Activated naive CD4-positive, alpha-beta T cell treated with anti-CD3 and anti-CD28 coated beads, Interleukin-2, amount 50 U/mL, for 72 hours (primary cell): Measurements from ENCODE around the gene NTN4. TPM values are rescaled to one million over a fixed set of nuclear protein-coding genes. Genes with fewer than 3 reads are reported as not detected.
"Not testable (repeated sequence)": the region's sequence is repeated elsewhere in the genome, so short reads cannot be mapped to it uniquely, and the experiment has no call there.

Source experiments
- ATAC-seq, 2 donors: fragments of 150-1000 bp; cut with Tn5 transposase; 2 replicates each; pipeline ENCODE4 v1.10.0; 2021; ENCODE audit warnings: mild to moderate bottlenecking in 2 of 2, moderate library complexity in 2 of 2
- DNase-seq, 2 donors: peaks; one replicate each; pipeline ENCODE4 v3.0.0; 2021 to 2022; ENCODE audit warnings: low spot score in 2 of 2
- H3K27ac Mint-ChIP-seq, 2 donors: one replicate each; pipeline ENCODE4 v1.8.0; 2022; ENCODE audit warnings: mild to moderate bottlenecking in 2 of 2, mixed read lengths in 2 of 2
- H3K36me3 Mint-ChIP-seq, 2 donors: one replicate each; pipeline ENCODE4 v1.8.0; 2022; ENCODE audit warnings: mixed read lengths in 2 of 2
- H3K9me3 Mint-ChIP-seq, 2 donors: one replicate each; pipeline ENCODE4 v1.8.0; 2022; ENCODE audit warnings: mixed read lengths in 2 of 2
- total RNA-seq, 2 donors: library from RNA; stranded (reverse); gene quantifications; one replicate each; pipeline ENCODE4 v1.2.3, GENCODE V29; 2022

Gene NTN4
- total RNA-seq, 2 donors from 2014 or later = not detected

DNA sequence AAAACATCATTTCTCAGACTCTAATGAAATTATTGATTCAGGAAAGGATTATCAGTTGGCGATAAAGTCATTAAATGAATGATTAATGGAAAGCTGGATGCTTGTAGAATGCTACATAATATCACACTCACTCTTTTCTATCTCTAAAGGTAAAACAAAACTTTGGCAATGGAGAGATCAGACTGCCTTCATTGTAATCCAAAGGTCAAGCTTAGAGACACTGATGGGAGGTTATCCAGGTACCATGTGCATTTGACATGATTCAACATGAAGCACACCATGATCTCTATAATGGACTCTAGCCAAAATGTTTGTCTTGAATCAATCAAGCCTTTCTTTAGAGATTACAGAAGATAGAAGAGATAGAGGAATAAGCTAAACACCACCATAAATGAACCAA, 129.2 kb downstream of the NTN4 start:
- H3K9me3 Mint-ChIP-seq = no peaks in the 10 kb centered on the region
- no peak for ATAC-seq
- H3K36me3 Mint-ChIP-seq = no peaks in the 10 kb centered on the region
- H3K27ac Mint-ChIP-seq = no peak overlapping the region
- no peak for DNase-seq

GRCh38 chr12:95658386-95658785, 132.2 kb downstream of the NTN4 start:
- peaks cover 5% of the 10 kb centered on the region in 2 donors for H3K9me3 Mint-ChIP-seq
- peaks cover 0 to 6% of the 10 kb centered on the region in 2 donors for H3K36me3 Mint-ChIP-seq
- DNase-seq (no peak), ATAC-seq (no peak)
- H3K27ac Mint-ChIP-seq = no peak overlapping the region

DNA sequence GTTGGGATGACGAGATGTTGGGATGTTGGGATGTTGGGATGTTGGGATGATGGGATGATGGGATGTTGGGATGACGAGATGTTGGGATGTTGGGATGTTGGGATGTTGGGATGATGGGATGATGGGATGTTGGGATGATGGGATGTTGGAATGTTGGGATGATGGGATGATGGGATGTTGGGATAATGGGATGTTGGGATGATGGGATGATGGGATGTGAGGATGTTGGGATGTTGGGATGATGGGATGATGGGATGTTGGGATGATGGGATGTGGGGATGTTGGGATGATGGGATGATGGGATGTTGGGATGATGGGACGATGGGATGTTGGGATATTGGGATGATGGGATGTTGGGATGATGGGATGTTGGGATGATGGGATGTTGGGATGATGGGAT, 135.9 kb downstream of the NTN4 start:
- H3K36me3 Mint-ChIP-seq, ATAC-seq, DNase-seq, H3K9me3 Mint-ChIP-seq, H3K27ac Mint-ChIP-seq: not testable (repeated sequence)

DNA sequence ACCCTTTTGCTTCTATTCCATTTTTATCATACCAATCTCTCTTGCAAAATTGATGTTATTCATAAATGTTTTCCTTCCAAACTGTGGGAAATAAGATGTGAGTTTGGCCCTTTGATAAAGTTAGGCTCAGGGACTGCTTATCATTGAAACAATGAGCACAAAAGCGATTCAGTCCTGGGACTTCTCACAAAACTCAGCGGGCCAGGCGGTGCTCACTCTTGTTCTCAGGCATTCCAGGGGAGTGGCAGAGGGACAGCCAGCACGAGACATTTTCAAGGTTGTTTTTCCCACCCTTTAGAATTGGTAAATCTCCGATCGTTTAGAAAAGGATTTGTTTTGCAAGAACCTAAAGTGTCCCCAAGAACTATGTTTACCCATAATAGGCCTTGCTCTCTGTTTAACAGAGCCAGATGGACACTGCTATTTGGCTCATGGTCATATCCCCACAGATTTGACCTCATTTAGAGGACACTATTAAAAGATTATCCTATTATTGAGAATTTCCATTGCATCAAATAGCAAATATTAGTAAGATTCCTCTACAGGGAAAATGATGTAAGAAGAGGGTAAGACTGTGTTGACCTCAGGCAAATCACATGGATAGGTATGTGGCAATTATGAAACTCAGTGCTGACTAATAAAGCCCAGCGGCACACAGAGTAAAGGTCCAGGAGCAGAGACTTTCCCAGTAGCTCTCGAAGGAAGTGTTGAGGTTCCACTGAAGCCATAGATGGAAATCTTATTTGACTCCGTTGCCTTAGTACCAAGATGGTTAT, 136.6 kb downstream of the NTN4 start:
- ATAC-seq (peak; percentile 28 to 72), DNase-seq (no peak)
- H3K27ac Mint-ChIP-seq = peak overlapping the region in 1 of 2 donors; percentile 54
- peaks cover 5% of the 10 kb centered on the region in 2 donors for H3K9me3 Mint-ChIP-seq
- H3K36me3 Mint-ChIP-seq = peaks cover 0 to 6% of the 10 kb centered on the region in 2 donors

- Mint-ChIP-seq H3K36me3 (peaks cover 0 to 6% of the 10 kb centered on the region in 2 donors), H3K9me3 (peaks cover 5% of the 10 kb centered on the region in 2 donors), H3K27ac (no peak overlapping the region)
- no peak for ATAC-seq
- no peak for DNase-seq
Observed at GRCh38 chr12:95651681-95652080, 138.9 kb downstream of the NTN4 start.

DNA sequence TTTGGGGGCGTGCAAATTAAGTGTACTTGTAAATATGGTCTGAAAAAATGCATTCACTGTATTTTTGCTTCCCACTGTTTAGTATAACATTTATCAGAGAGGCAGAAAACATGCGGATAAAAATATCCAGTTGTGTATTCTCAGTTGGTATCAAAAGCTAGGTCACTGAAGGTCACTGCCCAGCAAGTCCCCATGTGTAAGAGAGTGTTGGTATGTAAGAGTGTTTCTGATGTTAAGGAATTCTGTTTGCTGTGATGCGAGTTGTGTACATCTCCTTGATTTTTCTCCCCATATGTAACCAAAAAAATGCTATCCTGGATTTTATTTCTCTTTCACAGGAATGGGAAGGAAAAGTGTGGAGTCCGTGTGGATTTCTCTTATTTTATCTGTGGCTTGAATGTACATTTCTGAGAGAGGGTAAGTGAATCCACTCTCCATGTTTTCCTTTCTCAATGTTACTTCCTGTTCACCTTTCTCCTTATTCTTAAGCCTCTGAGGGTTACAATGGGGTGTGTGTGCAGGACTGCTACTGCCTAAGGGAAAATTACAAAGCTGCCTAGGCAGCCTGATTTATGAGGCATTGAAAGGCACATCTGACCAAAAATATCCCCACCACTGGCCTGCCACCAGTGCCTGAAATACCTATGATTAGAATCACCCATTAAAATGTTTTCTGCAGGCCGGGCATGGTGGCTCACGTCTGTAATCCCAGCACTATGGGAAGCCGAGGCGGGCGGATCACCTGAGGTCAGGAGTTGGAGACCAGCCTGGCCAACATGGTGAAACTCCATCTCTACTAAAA, 141.4 kb downstream of the NTN4 start:
- ATAC-seq (no peak), DNase-seq (no peak)
- Mint-ChIP-seq H3K27ac (no peak overlapping the region), H3K9me3 (peaks cover 1% of the 10 kb centered on the region in 2 donors), H3K36me3 (peaks cover 0 to 1% of the 10 kb centered on the region in 2 donors)

- DNase-seq (no peak), ATAC-seq (no peak)
- no peaks in the 10 kb centered on the region for H3K9me3 Mint-ChIP-seq
- no peaks in the 10 kb centered on the region for H3K36me3 Mint-ChIP-seq
- H3K27ac Mint-ChIP-seq = no peak overlapping the region
Observed at GRCh38 chr12:95646781-95647190, 143.8 kb downstream of the NTN4 start.

- Mint-ChIP-seq H3K36me3 (no peaks in the 10 kb centered on the region), H3K9me3 (no peaks in the 10 kb centered on the region), H3K27ac (no peak overlapping the region)
- DNase-seq = no peak
- no peak for ATAC-seq
Observed at GRCh38 chr12:95643256-95643655, 147.3 kb downstream of the NTN4 start.

- Mint-ChIP-seq H3K9me3 (no peaks in the 10 kb centered on the region), H3K36me3 (no peaks in the 10 kb centered on the region), H3K27ac (no peak overlapping the region)
- ATAC-seq (no peak), DNase-seq (no peak)
Observed at GRCh38 chr12:95642583-95642982, 148.0 kb downstream of the NTN4 start.

GRCh38 chr12:95641299-95641952, 149.1 kb downstream of the NTN4 start:
- no peaks in the 10 kb centered on the region for H3K36me3 Mint-ChIP-seq
- ATAC-seq (no peak), DNase-seq (no peak)
- peaks cover 0 to 3% of the 10 kb centered on the region in 2 donors for H3K9me3 Mint-ChIP-seq
- no peak overlapping the region for H3K27ac Mint-ChIP-seq

- DNase-seq (no peak), ATAC-seq (no peak)
- peaks cover 0 to 3% of the 10 kb centered on the region in 2 donors for H3K9me3 Mint-ChIP-seq
- no peaks in the 10 kb centered on the region for H3K36me3 Mint-ChIP-seq
- H3K27ac Mint-ChIP-seq = peak overlapping the region in 1 of 2 donors; percentile 75
Observed at GRCh38 chr12:95640516-95640915, 150.0 kb downstream of the NTN4 start.

DNA sequence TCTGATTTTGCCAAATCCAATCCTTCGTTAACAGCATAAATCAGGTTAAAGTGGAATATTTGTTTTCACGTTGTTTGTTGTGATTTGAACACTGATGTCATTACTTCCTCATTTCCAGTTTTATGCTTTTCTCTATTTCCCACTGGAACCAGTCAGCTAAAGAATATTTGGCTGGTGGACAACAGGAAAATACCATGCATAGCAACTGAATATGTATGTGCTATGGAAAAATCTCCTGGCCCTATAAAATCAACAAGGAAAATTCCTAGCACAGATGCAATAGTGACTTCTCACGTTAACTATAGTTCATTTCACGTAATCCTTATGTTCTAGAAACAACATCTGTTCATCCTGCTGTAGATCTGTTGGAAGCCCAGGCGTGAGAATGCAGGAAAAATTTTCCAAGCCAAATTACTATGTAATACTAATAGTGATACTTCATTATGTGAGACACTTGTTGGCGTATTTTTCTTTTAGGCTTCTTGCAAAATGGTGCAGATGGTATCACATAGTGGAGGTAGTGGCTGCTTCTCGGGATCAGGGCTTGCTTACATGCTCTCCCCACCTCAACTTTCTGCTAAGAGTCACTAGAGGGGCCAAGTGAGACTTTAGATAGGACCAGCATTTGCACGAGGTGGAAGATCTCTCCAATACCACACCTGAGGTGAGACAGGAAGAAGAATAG, 153.0 kb downstream of the NTN4 start:
- no peak for ATAC-seq
- no peak for DNase-seq
- no peaks in the 10 kb centered on the region for H3K36me3 Mint-ChIP-seq
- H3K27ac Mint-ChIP-seq = no peak overlapping the region
- H3K9me3 Mint-ChIP-seq = peaks cover 0 to 3% of the 10 kb centered on the region in 2 donors

DNA sequence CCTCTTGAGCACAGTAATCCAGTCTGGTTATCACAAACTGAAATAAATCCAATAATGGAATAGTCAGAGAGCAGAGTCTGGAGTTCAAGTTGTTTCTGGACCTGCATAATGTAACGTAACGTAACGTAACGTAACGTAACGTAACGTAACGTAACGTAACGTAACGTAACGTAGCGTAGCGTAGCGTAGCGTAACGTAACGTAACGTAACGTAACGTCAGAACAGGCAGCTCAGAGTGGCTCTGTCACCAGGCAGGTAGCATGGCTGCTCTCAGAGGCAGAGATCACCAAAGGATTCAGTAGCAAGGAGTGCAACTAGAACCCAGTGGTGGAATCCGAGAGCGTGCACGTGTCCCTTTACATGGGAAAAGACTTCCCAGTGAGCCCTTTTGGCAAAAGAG, 153.6 kb downstream of the NTN4 start:
- ATAC-seq (no peak), DNase-seq (no peak)
- H3K27ac Mint-ChIP-seq = no peak overlapping the region
- peaks cover 0 to 3% of the 10 kb centered on the region in 2 donors for H3K9me3 Mint-ChIP-seq
- no peaks in the 10 kb centered on the region for H3K36me3 Mint-ChIP-seq

DNA sequence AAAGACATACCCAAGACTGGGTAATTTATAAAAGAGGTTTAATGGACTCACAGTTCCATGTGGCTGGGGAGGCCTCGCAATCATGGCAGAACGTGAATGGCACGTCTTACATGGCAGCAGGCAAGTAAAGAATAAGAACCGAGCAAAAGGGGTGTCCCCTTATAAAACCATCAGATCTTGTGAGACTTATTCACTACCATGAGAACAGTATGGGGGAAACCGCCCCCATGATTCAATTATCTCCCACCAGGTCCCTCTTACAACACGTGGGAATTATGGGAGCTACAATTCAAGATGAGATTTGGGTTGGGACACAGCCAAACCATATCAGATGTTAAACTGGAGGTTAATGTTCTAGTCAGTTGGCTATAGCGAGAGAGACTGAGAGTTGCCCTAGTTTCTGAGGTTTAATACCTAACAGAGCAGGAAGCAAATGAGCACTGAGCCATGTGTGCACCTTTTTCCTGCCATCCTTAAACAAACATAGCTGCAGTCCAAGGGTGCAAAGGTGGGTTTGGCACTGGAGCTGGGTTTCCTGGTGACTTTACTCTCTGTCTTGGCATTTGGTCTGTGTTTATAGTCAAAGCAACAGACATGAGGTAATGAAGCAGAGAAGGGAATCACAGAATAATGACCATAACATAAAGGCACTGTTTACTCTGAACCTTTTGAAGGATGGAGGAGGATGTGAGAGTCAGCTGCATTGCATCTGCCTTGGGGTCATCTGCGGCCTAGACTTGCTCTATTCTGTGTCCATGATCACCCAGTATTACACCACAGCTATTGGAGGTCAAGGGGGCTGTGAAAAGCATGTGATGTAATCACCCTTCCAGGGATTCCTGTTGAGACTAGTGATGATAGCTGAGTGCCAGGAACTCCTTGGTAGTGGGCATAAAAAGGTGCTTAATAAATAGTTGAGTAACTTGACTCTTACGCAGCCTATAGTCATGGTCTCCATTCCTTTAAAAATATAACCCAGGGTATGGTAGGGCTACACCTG, 155.6 kb downstream of the NTN4 start:
- Mint-ChIP-seq H3K9me3 (peaks cover 0 to 3% of the 10 kb centered on the region in 2 donors), H3K27ac (no peak overlapping the region), H3K36me3 (no peaks in the 10 kb centered on the region)
- ATAC-seq (no peak), DNase-seq (no peak)

GRCh38 chr12:95633732-95634465, 156.7 kb downstream of the NTN4 start:
- ATAC-seq (no peak), DNase-seq (no peak)
- peaks cover 0 to 3% of the 10 kb centered on the region in 2 donors for H3K9me3 Mint-ChIP-seq
- peak overlapping the region in 1 of 2 donors; percentile 11 for H3K27ac Mint-ChIP-seq
- H3K36me3 Mint-ChIP-seq = no peaks in the 10 kb centered on the region
